DMS153 treated with DMSO at 0.1 percent for 48 hours (cell line): ENCODE results near the gene FGG.
A peak's percentile ranks its signal among the peaks of the same experiment; 100 is the strongest.

ENCODE experiments used
- DNase-seq: peaks from one replicate; lab custom pipeline; 2025; ENCODE audit not compliant: unreplicated experiment; lab: John Stamatoyannopoulos, UW

Gene FGG

DNA sequence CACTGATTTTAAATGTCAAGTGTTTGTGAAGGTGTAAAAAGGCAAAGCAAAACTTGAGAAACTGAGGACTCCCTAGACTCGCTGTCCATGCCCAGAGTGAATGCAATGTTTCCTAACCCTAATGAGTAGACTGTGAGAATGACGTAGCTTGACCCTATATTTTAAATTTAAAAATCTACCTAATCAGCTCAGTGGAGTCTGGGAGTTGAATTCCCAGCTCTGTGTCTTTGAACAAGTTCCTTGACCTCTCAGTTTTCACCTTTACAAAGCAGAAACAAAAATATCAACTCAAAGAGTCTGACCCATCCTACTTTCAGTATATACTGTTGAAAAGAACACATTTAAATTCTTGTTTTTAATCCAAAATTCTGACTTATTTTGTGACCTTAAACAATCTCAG lies 24.3 kb downstream of the FGG start:
- no peak for DNase-seq

DNA sequence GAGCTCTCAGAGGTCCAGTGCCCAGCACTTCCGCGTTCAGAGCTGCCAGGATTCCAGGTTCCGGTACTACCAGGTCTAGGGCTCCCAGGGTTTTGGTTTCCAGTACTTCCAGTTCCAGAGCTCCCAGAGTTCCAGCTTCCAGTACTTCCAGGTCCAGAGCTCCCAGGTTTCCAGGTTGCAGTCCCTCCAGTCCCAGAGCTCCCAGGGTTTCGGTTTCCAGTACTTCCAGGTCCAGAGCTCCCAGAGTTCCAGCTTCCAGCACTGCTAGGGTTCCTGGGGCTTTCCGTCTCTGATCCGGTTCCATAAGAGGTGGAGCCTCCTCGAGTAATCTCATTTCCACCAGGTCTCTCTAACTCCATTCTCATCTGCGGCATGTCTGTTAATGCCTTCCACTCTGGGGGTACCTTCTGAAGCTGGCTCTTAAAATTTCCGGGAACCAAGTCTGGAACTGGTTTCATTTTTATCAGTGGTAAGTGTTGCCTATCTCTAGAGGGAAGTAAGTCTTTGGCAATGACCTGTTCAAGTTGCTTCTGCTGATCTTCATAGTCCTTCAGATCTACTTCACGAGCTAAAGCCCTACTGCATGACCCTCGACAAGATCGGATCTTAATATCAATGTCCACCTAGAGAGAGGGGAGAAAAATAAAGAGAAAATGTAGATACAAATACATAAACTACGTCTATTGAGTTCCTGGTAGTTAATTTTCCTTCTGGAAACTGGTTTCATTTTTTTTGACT lies 26.0 kb downstream of the FGG start:
- DNase-seq, result no peak

DNA sequence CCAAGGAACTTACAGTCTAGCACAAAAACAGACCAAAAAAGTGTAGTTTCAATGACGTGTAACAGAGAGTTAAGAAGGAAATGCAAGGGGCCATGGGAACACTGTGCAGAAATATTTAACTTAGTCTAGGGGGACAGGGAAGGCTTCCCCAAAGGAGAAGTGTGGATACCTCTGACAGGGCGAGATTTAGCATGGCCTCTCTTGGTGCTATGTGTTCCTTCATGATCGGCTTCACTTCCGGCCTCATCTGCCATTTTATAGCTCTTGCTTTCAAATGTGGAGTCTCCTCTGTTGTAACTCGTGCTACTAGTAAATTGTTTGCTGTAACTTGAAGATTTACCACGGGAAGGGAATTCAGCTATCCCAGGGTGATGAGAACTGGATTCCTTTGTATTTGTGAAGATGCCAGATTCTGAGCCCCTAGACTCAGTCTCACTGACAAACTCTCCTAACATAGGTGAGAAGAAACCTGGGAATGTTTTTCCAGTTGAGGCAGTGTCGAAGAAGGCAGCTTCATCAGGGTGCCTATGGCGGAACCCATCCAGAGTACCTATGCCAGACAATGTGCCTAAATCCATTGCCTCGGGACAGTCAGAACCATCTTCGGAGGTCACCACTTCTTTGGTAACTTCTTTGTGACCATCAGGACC lies 27.0 kb downstream of the FGG start:
- no peak for DNase-seq

DNA sequence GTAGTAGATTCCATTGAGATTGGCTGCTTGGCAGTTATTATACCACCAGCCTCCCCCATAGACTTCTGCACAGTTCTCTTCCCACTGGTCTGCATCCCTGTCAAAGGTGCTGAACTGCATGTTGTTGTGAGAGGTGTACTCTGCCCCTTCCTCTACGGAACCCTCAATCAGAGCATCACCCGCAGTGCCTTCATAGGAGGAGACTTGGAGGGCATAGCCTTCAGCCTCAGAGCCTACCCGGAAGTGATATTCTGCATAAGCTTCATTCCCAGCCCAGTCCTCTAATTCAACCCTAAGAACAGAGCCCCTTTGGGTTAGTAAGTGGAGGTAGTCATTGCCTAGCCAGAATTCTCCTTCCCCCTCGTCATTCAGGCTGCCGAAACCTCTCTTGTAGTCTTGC lies 28.2 kb downstream of the FGG start:
- DNase-seq, result no peak

DNA sequence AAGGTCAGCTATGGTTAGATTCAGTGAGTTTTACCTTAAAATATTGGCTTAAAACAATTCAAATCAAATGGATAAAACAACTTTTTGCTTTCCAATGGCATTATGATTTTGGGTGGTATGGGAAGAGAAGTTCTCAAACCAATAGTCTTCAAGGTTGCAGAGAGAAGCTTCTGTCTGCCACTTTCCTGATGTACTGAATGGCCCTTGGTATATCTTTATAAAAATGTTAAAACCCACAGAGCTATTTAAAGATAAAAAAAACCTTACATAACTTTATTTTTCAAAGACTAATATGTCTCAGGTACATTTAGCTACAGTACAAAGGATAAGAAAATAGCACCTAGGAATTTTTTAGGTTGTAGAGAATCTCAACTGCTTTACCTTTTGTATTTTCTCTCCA lies 28.8 kb downstream of the FGG start:
- no peak for DNase-seq

DNA sequence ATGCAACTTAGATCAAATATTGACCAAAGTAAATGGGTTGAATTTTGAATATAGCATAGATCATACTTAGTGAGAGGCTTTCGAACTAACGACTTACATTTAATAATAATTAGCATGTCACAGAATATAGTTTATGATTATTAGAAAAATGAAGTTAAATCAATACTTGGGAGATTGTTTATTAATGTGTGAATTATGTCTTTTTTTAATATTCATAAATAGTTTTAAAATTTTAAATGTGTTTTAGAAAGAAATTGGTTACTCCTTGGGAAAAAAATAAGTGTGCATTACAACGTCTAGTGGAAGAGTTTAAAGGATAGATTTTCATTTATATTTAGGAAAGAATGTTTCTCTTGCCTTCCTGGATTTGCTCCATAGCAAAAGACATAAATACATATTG lies 29.2 kb downstream of the FGG start:
- DNase-seq, result no peak

DNA sequence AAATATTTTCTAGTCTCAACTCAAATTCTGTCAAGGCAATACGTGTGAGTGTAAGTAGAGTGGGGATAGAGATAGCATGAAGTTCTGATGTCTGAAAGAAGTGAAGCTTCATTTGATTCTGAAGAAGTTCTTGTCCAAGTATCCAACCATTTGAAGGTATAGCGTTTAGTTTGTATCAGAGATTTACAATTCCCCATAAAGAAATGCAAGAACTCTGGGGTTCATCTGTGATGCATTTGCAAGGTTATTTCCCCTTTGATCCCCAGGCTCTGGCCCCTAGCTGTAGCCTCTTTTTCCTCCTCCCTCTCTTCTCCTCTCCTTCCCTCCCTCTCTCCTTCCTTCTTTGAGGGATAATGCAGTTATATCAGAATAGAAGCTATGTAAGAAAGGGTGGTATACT lies 29.7 kb downstream of the FGG start:
- no peak for DNase-seq

DNA sequence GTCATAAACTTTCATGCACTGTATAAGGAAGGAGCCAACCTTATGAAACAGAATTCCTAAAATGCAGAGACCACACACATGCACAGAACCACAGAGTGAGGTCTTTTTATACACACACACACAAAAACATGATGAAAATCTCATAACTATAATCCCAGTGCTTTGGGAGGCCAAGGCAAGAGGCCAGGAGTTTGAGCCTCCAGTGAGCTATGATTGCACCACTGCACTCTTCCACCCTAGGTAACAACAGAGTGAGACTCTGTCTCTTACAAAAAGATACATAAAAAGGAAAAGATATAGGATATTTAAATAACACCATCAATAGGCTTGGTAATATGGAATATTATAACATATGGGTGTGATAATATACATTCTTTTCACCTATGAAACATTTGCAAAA lies 32.5 kb downstream of the FGG start:
- no peak for DNase-seq

DNA sequence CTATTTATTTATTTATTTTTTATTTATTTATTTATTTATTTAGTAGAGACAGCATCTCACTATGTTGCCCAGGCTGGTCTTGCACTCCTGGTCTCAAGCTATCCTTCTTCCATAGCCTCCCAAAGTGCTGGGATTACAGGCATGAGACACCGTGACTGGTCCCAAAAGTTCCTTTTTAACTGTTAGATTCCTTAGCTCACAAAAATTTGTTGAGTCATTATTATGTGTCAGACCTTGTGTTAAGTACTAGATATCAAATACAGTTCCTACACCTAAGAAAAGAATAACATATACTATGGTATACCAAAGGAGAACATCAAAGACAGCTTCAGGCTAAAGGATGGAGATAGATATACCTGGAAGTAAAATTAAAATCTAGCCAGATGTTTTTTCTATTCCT lies 33.5 kb downstream of the FGG start:
- DNase-seq, result no peak

DNA sequence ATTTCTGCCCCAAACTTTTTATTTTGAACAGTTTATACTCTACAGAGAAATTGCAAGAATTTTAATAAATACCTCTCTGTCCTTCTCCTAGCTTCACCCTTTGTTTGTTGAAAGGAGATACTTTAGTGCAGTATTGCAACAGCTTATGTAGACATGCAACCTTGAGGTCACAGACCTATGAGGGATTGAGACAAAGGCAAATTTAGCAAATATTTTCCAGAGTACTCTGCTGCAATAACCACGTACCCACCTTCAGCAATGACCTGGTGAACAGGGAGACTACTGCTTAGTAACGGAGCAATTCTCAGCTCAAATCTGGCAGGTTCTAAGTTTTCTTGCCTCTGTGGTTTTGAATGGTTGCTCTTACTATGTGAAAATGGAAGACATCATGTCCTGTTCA lies 35.1 kb downstream of the FGG start:
- DNase-seq, result no peak

DNA sequence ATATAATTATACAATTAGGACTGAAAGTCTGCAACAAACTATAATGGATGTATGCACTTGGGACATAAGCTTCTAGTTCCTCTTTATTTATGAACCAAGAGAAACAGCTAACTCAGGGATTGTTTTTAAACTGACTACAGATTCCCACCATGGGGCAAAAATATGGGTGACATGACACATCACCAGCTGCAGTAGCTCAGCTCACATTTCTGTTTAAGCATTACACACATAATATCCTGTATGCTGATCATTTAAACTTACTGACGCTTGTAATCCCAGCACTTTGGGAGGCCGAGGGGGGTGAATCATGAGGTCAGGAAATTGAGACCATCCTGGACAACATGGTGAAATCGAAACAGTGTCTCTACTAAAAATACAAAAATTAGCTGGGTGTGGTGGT lies 38.1 kb downstream of the FGG start:
- no peak for DNase-seq

DNA sequence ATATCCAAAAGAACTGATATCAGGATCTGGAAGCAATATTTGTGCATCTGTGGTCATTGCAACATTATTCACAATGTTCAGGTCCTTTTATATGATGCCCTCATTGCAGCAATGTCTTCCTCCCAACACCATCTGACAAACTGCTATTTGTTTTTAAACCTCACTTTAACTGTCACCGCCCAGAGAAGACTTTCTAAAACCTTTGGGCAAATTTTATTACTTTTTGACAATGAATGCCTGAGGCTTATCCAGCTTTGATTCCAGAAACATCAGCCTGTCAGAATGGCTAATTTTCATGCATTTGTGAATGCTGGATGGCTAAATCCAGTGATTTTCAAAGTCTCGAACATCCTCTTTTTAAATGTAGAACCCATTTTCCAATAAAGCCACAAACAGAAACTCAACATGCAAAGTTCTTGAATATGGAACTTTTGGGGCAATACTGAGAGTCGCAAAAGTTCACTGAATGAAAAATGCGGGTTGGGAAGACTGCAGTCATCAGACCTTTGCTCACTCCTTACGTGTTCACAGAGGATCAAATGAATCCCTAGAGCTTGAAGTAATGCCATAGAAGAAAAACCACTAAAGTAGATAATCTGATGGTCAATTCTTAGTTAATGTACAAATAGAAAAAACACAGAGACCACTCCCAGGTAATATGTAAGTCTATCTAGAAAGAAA lies 39.1 kb downstream of the FGG start:
- DNase-seq, result no peak

DNA sequence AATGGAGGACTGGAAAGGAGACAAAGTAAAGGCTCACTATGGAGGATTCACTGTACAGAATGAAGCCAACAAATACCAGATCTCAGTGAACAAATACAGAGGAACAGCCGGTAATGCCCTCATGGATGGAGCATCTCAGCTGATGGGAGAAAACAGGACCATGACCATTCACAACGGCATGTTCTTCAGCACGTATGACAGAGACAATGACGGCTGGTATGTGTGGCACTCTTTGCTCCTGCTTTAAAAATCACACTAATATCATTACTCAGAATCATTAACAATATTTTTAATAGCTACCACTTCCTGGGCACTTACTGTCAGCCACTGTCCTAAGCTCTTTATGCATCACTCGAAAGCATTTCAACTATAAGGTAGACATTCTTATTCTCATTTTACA lies 42.9 kb downstream of the FGG start:
- no peak for DNase-seq

DNA sequence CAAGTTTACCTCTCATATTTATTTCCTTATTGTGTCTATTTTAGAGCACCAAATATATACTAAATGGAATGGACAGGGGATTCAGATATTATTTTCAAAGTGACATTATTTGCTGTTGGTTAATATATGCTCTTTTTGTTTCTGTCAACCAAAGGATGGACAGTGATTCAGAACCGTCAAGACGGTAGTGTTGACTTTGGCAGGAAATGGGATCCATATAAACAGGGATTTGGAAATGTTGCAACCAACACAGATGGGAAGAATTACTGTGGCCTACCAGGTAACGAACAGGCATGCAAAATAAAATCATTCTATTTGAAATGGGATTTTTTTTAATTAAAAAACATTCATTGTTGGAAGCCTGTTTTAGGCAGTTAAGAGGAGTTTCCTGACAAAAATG lies 43.4 kb downstream of the FGG start:
- DNase-seq, result no peak

DNA sequence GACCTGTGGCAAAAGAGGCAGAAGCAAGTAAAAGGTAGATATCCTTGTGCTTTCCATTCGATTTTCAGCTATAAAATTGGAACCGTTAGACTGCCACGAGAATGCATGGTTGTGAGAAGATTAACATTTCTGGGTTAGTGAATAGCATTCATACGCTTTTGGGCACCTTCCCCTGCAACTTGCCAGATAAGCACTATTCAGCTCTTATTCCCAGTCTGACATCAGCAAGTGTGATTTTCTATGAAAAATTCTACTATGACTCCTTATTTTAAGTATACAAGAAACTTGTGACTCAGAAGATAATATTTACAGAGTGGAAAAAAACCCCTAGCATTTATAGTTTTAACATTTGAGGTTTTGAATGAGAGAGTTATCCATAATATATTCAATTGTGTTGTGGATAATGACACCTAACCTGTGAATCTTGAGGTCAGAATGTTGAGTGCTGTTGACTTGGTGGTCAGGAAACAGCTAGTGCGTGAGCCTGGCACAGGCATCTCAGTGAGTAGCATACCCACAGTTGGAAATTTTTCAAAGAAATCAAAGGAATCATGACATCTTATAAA lies 45.7 kb downstream of the FGG start:
- DNase-seq, result no peak

DNA sequence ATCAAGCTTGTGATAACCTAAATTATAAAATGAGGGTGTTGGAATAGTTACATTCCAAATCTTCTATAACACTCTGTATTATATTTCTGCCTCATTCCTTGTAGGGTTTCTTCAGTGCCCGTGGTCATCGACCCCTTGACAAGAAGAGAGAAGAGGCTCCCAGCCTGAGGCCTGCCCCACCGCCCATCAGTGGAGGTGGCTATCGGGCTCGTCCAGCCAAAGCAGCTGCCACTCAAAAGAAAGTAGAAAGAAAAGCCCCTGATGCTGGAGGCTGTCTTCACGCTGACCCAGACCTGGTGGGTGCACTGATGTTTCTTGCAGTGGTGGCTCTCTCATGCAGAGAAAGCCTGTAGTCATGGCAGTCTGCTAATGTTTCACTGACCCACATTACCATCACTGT lies 46.8 kb downstream of the FGG start:
- no peak for DNase-seq

DNA sequence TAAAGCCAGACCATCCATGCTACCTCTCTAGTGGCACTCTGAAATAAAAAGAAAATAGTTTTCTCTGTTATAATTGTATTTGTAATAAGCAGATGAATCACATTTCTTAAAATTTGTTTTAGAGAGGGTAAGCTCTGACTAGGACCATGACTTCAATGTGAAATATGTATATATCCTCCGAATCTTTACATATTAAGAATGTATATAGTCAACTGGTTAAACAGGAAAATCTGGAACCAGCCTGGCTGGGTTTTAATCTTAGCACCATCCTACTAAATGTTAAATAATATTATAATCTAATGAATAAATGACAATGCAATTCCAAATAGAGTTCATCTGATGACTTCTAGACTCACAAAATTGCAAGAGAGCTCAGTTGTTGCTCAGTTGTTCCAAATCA lies 48.1 kb downstream of the FGG start:
- DNase-seq, result no peak

DNA sequence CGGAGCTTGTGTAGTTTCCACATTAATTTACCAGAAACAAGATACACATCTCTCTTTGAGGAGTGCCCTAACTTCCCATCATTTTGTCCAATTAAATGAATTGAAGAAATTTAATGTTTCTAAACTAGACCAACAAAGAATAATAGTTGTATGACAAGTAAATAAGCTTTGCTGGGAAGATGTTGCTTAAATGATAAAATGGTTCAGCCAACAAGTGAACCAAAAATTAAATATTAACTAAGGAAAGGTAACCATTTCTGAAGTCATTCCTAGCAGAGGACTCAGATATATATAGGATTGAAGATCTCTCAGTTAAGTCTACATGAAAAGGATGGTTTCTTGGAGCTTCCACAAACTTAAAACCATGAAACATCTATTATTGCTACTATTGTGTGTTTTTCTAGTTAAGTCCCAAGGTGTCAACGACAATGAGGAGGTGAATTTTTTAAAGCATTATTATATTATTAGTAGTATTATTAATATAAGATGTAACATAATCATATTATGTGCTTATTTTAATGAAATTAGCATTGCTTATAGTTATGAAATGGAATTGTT lies 49.7 kb downstream of the FGG start, which contains the start of gene FGB:
FGB (plus strand) TSS at position 315 of the 558 bp plus-strand sequence; CDS start at position 323, 8 bp downstream.
- no peak for DNase-seq

DNA sequence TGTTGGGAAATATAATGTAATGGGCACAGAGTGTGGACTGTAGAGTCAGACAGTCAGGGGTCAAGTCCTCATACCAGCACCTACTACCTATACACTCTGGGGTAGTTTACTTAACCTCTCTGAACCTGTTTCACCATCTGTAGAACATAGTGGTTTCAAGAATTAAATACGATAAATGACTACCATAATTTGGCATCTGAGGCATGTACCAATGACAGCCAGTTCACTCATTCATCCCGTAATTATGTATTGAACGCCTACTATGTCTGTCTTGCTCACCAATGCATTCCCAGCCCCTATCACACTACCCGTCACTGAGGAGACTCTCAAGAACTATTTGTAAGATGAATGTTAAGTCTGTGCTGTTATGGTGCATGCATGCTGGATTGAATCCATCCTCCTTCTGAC lies 51.6 kb downstream of the FGG start:
- DNase-seq, result no peak

DNA sequence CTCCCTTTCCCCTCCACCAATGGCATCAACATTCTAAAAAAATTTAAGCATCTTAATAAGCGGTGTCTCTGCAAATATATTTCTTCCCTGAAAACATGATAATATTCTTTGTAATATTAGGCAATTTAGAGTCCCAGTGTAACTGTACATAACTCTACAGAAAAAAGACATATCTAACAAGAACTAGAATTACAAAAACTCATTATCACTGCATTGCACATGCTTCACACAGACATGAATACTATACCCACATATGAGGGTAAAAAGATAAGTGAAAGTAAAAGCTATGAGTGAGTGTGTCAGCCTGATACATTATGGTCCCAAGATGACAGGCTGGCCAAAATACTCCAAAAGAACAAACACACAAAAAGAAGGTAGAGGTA lies 52.0 kb downstream of the FGG start:
- DNase-seq, result no peak

DNA sequence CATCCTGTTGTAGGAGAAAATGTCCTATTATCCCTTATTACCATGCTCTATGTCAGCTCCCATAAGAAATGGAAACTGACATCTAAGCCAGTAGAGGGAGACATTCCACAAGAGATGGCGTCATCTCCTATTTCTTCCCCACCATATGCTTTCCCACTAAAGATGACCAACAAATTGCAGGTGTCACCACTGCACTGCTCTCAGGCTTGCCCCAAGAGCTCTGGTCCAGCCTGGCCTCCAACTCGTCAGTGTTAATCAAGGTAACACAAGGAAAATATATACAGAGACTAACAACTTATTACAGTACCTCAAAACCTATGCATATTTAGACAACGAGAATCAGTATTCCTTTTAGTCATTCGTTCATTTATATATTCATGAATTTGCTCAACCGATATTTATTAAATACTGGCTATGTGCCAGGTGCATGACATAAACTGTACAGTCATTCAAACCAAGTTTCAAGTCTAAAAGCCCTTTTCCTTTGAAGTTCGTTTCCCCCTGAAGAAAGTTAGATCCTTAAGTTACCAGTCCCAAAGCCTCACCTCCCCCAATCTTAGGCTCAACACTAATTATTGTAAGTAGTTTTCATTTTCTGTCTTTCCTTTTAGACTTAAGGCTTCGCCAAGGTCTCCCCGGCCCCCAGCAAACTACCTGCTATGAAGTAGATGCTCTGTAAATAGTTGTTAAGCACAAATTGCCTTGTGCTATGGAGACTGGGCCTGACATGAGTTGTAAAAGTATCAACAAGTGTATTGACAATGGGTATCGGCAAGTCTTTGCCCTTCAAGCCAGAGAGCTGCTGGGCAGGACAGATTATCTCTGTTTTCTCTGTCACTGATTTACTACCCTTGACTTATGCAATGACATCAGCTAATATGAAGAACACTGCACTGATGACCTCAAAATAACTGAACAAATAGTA lies 52.7 kb downstream of the FGG start:
- peak; percentile 3 for DNase-seq
